NCI-H748 (cell line): ENCODE results near the gene KIF6.
"Not testable (repeated sequence)": the region's sequence is repeated elsewhere in the genome, so short reads cannot be mapped to it uniquely, and the experiment has no call there.

Experiments used
- DNase-seq: peaks from one replicate; lab custom pipeline; 2025; ENCODE audit not compliant: unreplicated experiment; lab: John Stamatoyannopoulos, UW

The KIF6 gene

GRCh38 chr6:39509831-39510230 is 215.4 kb downstream of the KIF6 start:
- DNase-seq = not testable (repeated sequence)

- DNase-seq = peak; percentile 96
Measured at GRCh38 chr6:39508515-39508914, 216.7 kb downstream of the KIF6 start.

DNA sequence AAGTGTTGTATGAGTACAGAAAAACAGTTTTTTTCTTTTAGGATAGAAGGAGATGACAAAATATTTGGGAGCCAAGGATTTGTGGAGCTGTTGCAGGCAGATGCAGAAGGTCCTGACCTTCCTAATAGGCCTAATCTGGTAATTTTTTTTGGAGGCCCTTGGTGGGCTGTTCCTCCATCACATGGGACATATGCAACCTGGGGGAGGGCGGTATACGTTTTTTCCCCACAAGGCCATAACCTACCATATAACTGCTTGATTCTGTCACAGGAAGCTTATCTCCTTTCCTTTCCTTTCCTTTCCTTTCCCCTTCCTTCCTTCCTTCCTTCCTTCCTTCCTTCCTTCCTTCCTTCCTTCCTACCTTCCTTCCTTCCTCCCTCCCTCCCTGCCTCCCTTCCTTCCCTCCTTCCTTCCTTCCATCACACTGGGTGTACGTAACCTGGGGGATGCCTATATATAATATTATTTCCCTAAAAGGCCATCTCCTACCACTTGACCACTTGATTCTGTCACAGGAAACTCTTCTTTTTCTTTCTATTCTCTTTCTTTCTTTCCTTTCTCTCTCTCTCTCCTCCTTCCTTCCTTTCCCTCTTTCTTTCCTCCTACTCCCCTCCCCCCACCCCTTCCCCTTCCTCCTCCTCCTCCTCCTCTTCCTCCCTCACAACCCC is 217.7 kb downstream of the KIF6 start:
- no peak for DNase-seq

DNA sequence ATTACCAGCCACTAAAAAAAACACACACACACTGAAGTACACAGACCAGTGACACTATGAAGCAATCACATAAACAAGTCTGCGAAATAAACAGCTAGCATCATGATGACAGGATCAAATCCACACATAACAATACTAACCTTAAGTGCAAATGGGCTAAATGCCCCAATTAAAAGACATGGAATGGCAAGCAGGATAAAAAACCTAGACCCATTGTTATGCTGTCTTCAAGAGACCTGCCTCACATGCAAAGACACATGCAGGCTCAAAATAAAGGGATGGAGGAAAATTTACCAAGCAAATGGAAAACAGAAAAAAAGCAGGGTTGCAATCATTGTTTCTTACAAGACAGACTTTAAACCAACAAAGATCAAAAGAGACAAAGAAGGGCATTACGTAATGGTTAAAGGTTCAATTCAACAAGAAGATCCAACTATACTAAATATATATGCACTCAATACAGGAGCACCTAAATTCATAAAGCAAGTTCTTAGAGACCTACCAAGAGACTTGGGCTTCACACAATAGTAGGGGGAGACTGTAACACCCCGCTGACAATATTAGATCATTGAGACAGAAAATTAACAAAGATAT is 222.7 kb downstream of the KIF6 start:
- not testable (repeated sequence) for DNase-seq

DNA sequence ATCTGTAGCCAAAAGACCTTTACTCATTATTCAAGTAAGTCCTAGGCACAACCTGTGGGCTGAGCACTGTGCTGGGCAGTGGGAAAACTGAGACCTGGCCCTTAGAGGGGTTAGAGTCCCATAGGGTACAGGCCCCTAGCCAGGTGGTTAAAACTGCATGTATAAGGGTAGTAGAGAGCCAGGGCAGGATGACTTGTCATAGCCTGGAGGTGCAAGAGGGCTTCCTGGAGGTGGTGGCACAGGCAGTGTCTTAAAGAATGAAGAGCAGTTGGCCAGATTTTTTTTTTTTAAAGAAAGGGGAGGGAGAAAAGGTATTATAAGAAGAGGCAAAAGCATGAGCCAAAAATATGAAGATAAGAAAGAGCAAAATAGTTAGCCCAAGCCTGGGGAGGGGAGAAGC is 226.2 kb downstream of the KIF6 start:
- DNase-seq = no peak

DNA sequence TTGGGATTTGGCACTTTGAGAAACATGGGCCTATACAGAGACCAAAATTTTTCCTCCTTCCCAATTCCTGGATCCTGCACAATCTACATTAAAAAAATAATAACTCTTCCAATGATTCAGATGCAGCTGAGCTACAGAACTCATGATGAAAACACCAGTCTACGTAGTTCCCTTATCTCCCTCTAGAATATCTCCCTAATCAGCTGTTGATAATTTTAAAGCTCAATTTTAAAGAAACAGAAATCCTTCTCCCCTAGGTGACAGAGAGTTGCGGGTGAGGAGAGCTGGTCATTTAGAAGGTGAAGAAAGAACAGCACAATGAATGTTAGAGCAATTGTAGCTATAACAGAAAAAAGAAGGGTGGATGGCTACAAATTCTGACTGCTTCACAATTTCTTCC is 227.1 kb downstream of the KIF6 start:
- DNase-seq = no peak

DNA sequence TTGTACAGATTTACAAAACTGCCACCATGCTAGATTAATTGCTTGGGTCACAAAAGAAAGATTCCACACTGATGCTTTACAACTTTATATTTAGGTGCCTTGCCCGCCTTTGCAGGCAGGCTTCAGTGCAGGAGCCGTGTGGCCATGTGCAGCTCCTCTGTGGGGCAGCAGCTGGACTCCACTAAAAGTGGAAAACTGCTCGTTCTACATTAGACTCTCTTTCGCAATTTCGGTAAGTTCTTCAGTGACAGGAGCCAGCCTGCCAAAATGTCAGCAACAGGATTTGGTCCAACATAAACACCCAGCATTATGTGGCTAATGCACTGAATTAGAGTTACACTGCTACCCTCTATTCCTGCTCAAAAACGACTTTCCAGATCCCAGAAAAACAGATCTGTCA is 228.3 kb downstream of the KIF6 start:
- no peak for DNase-seq

- DNase-seq = no peak
Measured at GRCh38 chr6:39496456-39496855, 228.8 kb downstream of the KIF6 start.

DNA sequence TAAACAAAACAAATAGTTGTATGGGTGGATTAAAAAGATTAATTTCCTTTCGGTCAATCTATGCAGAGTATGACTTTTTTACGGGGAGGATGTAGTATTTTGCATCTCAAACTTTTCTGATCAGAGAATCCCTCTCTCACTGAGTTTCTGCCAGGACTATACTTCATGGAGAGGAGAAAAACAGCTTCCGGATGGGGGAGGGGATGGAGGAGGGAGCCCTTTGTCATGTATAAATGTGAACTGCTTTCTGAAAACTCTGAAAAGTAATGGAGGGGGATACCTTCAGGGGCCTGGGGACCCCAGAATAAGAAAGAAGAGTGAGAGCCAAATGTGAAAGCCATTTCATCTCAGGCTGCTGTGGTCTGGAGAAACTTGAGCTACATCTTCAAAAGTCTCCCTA is 229.6 kb downstream of the KIF6 start:
- DNase-seq = no peak

DNA sequence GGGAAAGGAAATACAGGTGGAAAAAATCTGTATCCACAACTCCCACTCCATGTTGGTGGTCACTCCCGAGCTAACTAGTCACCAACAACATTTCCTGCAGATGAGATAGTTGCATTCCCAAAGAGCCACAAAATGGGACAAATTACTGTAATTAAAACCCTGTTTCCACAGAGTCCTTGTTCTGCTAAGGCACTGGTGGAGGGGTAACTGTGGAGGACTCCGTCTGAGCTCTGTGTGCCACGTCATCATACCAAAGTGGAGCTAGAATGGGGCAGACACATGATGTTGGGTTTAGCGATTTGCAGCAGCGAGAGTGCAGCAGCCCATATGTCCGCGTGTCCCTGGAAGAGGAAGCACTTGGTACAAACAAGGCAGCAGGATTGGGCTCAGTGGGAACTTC is 230.2 kb downstream of the KIF6 start:
- no peak for DNase-seq

DNA sequence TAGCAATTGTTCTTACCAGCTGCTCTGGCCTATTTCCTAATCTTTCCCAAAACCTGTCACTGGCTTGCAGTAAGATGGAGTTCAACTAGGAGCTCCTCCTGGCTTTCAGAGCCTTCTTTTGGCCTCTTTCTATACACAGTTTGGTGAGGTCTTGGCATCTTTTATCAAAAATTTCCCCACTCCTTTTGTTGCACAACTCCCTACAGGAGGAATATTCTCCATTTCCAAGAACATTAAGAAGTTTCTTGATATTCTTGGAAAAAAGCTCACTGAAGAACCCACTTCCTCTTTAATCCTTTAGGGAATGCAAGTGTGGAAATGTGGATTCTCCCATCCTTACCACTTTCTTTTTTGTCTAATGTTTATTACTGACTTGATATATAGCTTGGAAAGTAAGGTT is 231.4 kb downstream of the KIF6 start:
- no peak for DNase-seq

DNA sequence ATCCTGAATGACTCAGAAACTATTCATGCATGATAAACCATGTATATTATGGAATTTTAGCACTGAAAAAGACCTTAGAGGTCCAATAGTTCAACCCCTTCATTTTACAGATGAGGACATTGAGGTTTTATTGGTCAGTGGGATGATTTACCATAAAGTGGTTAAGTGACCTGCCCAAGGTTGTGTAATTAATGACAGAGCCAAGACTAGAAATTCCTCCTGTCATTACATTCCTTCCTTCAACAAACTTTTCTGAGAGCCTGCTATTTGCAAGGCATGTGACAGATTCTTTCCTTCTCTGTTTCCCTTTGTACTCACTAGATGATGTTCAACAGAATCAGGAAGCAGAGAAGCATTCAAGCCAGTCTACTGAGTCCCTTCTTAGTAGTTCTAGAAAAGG is 232.0 kb downstream of the KIF6 start:
- no peak for DNase-seq

- no peak for DNase-seq
Measured at GRCh38 chr6:39490108-39490507, 235.1 kb downstream of the KIF6 start.

DNA sequence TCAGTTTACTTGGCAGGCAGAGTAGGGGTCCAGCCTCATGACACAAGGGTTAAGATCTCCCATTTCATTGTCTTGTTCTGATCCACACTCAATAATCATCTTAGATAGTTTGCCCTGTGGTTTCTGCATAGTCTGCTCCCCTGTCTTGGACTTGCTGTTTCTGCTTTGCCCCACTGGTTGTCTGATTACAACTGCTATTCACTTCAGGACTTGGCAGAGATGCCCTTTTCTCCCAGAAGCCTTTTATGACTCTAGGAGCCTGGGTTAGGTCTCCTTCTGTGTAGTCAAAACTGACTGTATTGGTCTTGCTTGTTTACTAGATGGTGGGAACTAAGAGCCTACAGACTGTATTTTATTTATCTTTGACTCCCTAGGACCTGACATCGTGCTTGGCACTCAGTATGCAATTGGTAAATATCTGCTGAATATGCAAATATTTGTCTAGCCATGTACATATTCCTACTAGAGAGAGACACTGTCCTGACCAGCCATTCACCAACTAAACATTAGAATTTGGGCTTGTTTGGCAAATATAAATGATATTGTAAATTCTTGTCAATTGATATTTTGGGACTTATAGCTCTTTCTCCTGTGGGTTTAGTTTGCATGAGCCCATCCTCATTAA is 236.8 kb downstream of the KIF6 start:
- no peak for DNase-seq

DNA sequence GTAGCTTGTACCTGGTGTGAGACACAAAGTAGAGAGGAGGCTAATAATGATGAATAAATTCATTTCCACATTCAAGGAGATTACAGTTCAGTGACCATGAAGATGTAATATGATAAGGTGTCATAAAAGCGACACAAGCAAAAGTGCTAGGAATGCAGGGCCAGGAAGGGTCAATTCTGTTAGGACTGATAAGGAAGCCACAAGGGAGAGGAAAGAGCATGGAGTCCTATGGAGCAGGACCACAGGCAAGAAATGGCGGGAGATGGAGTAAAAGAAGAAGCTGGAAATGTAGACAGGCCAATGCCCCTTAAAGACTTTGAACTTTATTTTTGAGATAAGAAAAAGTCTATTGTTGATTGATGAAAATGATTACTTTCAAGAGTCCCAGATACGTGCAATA is 240.9 kb downstream of the KIF6 start:
- no peak for DNase-seq

DNA sequence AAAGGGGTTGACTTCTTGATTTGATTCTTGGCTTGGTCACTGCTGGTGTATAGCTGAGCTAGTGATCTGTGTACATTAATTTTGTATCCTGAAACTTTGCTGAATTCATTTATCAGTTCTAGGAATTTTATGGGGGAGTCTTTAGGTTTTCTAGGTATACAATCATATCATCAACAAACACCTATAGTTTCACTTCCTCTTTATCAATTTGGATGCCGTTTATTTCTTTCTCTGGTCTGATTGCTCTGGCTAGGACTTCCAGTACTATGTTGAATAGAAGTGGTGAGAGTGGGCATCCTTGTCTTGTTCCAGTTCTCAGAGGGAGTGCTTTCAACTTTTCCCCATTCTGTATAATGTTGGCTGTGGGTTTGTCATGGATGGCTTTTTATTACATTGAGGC is 245.4 kb downstream of the KIF6 start:
- DNase-seq = not testable (repeated sequence)

DNA sequence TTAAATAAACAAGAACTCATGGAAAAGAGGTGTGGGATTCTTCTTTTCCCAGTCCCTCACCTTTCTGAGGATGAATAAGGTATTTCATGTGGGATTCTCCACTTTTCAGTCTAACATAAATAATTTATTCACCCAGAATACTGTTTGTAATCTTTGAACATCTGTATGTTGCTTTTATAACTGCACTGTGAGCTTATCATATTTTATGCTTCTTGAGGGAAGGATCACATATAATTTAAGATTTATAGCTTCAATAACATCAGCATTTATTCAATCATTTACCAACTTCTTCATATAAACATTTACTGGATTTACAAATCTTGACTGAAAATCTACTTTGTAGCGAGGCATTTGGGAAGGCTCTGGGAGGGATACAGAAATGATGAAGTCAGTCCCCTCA is 248.5 kb downstream of the KIF6 start:
- no peak for DNase-seq

DNA sequence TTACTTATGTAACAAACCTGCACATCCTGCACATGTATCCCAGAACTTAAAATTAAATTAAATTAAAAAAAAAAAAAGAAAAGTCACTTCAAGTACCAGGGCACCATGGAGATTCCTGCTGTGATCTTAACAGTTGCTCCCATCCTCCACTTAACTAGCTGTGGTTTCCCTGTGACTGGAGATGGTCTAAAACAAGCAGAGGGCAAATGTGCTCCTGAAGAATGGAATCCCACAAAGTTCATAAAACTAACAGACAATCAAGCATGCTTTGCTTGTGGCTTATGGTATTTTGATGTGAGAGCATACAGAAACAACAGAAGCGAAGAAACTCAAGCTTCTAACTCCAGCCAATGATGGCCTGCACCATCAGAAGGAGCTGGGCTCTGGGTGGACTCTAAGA is 249.1 kb downstream of the KIF6 start:
- no peak for DNase-seq

- no peak for DNase-seq
Measured at GRCh38 chr6:39471954-39472659, 253.1 kb downstream of the KIF6 start.

DNA sequence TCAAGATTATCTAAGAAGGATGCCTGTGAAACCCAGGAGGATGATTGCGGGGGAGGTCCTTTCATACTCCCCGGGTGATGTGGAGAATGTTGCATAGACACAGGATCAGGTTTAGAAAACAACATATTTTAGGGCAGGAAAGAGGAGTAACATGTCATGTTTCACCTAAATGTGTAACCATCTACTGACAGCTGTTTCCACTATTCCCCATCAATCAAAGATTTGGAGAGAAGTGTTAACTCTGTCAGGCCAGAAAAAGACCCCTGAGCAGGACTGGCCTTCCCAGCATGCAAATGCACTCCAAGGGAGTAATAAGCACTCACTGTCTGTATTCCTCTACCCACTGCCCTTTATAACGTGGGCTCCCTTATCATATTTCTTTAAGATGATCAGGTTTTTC is 254.7 kb downstream of the KIF6 start:
- no peak for DNase-seq

DNA sequence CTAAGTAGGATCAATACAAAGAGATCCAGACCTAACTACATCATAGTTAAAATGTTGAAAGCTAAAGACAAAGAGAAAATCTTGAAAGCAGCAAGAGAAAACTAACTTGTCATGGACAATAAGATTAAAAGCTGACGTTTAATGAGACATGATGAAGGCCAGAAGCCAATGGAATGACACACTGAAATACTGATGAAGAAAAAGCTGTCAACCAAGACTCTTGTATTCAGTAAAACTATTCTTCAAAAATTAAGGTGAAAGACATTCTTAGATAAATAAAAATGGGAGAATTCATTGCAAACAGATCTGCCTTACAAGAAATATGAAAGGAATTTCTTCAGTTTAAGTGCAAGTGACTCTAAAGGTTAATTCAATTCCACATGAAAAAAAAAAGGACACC is 256.8 kb downstream of the KIF6 start:
- no peak for DNase-seq

GRCh38 chr6:39466631-39467030 is 258.6 kb downstream of the KIF6 start:
- DNase-seq = peak; percentile 71
